Cortex of kidney (tissue), 1 donor: ENCODE measurements around the gene MS4A10.
"Not testable (repeated sequence)": the region's sequence is repeated elsewhere in the genome, so short reads cannot be mapped to it uniquely, and the experiment has no call there.

ENCODE experiments used
- DNase-seq: peaks from one replicate; lab custom pipeline; 2025; lab: John Stamatoyannopoulos, UW

MS4A10 gene

GRCh38 chr11:60786811-60787567 is 1.9 kb downstream of the MS4A10 start:
- DNase-seq: no peak

DNA sequence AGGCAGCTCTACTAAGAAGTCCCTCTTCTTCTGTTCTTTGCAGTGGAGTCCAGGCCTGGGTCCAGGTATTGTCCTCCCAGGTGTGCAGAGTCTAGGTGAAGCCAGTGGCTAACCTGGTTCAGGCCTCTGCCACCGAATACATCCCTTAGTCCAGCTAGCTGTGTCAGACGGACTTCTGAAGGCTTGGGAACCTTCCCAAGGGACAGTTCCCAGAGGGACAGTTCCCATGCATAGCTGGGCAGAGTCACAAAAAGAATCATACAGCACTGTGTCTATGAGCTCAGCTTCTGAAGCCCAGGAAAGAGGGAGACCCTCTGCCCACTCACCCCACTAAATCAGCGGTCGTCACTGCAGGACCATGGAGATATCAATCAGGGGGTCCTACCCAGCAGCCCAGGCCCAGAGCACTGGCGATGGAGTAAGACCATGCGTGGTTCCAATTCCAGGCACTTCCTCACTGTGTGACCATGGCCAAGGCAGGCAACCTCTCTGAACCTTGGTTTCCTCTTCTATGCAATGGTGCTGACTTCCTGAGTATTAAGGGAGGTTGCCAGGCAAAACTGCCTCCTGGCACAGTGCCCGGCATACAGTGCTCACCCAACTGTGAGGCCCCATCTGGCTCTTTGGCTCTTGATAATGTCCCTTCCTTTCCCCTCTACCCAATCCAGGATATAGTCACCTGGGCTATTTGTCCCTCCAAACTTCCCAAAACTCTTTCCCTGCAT is 3.4 kb downstream of the MS4A10 start:
- no peak for DNase-seq

GRCh38 chr11:60790726-60791125 is 5.6 kb downstream of the MS4A10 start:
- DNase-seq: no peak

GRCh38 chr11:60791153-60791933 is 6.2 kb downstream of the MS4A10 start:
- no peak for DNase-seq

GRCh38 chr11:60792521-60792920 is 7.4 kb downstream of the MS4A10 start:
- no peak for DNase-seq

DNA sequence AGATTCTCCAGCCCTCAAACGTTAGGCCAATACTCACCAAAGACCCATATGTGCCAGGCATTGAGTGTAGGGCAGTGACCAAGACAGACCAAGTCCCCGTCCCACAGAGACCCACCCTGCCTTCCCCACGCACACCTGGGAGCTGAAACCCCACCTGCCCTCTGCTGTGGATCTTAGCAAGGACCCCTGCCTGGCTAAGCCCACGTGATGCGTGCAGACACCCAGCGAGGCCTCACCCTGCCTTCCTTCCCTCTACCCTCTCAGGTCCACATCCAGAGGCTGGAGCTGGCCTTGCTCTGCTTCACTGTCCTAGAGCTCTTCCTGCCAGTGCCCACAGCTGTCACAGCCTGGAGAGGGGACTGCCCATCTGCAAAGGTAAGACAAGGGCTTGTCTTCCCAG is 10.2 kb downstream of the MS4A10 start:
- DNase-seq: no peak

DNA sequence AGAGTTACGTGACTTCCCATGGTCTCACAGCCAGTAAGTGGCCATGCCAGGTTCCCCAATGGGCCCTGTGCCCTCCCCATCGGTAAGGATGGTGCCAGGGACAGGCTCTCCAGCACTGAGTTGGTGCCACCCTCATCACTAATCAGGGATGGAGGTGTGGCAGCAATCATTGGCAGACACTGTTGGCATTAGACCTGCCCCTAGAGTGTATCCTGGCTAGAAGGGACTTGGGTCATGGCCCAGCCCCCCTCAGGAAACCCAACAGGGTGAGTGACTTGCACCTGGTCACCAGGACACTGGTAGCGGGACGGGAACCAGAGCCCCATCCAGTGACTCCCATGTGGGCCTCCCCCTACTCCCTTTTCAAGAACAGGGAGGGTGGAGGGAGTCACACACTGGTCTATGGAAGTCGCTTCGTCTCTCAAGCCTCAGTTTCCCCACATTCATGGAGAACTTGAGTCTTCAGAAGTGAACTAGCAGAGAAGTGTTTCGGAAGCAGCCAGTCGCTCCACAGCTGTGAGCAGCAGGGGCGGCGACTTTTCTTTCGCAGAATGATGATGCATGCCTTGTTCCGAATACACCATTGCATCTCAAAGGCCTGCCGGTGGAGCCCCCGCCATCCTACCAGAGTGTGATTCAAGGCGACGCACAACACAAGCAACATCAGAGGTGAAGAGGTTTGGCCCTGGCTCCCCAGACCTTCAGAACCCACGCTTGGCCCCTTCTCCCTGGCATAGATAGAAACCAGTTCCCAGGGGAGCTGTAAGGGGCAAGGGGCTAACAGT is 12.9 kb downstream of the MS4A10 start:
- no peak for DNase-seq

GRCh38 chr11:60798631-60799030 is 13.5 kb downstream of the MS4A10 start:
- DNase-seq: no peak

DNA sequence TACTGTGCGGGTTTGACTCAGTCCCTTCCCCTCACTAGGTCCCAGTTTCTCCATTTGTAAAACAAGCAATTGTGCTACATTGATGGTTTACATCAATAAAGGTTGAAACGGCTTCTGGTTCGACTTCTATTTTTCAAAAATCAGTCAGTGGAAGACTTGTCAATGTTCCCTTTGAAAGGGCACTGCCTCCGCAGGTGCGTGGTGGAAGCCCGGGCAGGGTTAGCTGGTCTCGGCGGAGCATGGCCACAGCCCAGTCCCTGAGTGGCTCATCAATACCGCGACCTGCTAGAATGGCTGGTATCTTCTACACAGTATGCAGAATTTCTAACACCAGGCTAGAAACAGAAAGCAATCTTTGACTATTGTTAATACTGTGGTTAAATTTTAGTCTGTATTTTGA is 16.1 kb downstream of the MS4A10 start:
- DNase-seq: no peak

DNA sequence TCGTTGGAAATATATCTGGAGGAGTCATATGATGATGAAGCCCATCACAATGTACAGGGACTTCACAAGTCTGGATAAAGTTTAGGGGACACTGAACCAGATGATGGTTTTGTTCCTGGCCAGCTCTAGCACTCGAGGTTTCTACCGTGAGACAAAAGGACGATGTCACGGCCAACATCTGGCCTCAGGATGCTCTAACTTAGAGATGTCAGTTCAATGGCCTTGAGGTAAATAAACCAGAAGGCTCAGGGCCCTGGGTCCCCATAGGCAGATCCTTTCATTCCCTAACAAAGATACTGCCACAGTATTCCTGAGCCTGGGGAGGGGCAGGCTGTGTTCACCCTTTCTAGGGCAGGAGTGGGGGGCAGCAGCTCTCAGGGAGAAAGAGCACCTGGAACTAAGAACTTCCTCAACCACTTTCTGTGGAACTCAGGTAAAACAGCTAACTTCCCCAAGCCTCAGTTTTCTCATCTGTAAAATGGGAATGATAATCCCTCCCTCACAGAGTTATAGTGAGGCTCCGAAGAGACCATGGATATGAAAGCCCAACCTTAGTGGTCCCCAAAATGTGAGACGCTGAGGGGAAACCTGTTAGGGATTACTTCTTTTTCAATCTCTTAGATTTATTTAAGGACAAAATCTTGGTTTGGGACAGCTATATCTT is 18.3 kb downstream of the MS4A10 start:
- DNase-seq: no peak

DNA sequence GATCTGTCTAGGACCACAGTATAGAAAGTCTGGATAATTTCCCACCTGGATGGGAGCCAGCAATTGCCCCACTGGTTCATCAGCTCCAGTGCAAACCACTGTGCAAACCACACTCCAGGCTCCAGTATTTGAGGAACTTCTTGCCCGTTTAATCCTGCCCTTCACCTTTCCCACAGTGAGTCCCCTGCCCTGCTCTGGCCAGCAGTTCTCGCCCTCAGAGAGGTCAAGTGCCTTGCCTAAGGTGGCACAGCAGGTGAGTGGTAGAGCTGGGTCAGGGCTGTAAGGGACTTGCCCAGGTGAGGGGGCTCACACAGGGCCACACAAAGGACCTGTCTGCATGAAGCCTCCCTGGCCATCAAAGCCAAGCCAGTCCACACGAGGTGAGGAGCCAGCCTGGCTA is 24.1 kb downstream of the MS4A10 start:
- DNase-seq: no peak

DNA sequence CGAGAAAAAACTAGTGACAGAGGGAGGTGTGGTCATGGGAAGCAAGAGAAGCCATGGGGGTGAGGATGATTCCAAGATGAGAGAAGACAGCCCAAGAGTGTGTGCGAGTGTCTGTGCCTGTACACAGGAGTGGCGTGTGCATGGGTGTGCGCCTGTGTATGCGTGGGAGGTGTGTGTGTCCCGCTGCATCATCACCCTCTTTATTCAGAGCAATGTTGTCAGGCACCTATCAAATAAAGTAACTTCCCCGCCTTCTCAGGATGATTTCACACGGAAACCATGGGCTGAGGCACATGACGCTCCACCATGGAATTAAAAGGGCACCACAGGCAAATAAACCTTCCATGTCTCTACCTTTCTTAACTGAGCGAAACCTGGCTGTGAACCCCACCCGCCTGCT is 24.6 kb downstream of the MS4A10 start:
- no peak for DNase-seq

DNA sequence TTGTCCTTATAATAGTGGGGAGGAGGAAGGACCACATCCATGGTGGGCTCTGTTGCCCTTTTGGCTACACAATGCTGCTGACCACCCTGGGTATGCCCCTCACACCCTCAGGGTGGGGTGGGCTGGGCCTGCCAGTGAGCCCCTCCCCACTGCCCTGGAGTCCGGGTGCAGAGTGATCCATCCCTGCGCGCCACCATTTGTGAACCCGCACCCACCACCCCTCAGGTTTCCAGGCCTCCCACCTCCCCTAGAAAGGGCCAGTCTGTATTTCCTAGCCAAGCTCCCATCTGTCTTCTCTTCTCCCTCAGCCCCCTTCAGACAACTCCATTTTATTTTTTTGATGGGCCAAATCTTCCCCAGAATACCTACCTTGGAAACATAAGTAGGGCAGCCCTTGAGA is 25.0 kb downstream of the MS4A10 start:
- no peak for DNase-seq

DNA sequence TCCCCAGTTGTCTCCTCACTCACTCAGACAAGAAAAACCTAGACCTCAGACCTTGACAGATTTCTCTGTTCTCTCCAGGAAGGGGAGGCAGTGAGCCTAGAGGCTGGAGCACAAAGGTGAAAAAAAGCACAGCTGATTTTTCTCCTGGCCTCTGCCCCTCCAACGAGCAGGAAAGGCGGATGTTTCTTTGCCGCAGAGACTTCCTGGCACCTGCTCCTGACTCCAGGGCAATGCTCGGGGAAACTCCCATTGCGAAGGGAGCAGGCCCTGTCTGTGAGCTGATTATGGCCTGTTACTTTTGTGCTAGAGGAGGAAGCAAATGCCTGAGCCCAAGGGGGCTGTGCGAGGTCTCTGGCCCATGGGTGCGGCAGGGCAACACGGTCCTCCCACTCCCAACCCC is 25.4 kb downstream of the MS4A10 start:
- DNase-seq: no peak

- DNase-seq: no peak
These were observed 28.2 kb downstream of the MS4A10 start for GRCh38 chr11:60813324-60813723.

GRCh38 chr11:60814112-60814511 is 29.0 kb downstream of the MS4A10 start:
- no peak for DNase-seq

- DNase-seq: no peak
These were observed 31.5 kb downstream of the MS4A10 start for GRCh38 chr11:60816590-60817157.

GRCh38 chr11:60818057-60818456 is 32.9 kb downstream of the MS4A10 start:
- no peak for DNase-seq

DNA sequence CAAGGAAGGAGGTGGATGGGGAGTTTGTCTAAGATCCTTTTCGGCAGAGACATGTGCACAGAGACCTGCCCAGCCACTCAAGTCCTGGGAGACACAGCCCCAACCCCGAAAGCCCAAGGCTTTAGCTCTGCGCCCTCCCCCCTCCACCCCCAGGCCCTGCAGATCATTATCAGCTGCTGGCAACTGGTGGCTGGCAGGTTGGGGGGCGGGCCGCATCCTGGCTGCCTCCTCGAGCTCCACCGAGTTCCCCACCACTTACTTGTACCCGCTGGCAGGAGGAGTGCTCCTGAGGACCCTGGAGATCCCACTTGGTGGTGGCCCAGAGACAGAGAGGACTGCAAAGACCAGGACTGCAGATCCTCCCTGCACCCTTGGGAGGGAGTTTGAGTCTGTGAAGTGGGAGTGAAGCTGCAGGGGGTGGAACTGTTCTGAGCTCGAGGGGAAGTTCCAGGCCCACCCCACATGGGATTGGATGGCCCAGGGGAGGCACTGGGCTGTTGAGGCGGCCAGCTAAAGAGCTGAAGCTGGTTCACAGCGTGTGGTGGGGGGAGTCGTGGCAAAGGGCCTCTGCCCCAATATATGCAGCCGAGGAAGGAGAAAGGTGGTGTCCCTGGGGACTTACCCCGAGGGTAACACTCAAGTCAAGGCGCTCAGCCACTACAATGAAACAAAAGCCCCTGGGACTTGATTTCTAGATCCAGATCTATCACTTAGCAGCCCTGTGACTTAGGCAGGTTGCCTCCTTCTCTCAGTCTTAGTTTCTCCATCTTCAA is 36.9 kb downstream of the MS4A10 start:
- no peak for DNase-seq

GRCh38 chr11:60823745-60824306 is 38.7 kb downstream of the MS4A10 start:
- not testable (repeated sequence) for DNase-seq
